Fibroblast of mammary gland (primary cell): ENCODE results near the gene LRRFIP1.
"Not testable (repeated sequence)": the region's sequence is repeated elsewhere in the genome, so short reads cannot be mapped to it uniquely, and the experiment has no call there.

Source experiments
- DNase-seq: peaks from one replicate; pipeline ENCODE4 v3.0.0-alpha.2; 2010; ENCODE audit warnings: low read depth
- H3K4me3 ChIP-seq: 2 replicates; pipeline ENCODE4 v1.5.1; 2011; ENCODE audit warnings: low read depth, mild to moderate bottlenecking, low read length, moderate library complexity; ENCODE audit not compliant: control insufficient read depth
- CTCF ChIP-seq: conservative IDR thresholded peaks from 2 replicates; pipeline ENCODE4 v1.5.1; 2011; ENCODE audit warnings: low read depth, low read length, inconsistent platforms; ENCODE audit not compliant: control insufficient read depth, insufficient read depth

The LRRFIP1 gene

GRCh38 chr2:237665713-237666143, 38.3 kb downstream of the LRRFIP1 start:
- no peak for TF ChIP-seq CTCF
- no peak overlapping the region for H3K4me3 ChIP-seq
- DNase-seq, result no peak

- TF ChIP-seq CTCF, result no peak
- H3K4me3 ChIP-seq, result no peak overlapping the region
- DNase-seq, result no peak
Observed at GRCh38 chr2:237666606-237667005, 39.2 kb downstream of the LRRFIP1 start.

- not testable (repeated sequence) for DNase-seq, H3K4me3 ChIP-seq
Observed at GRCh38 chr2:237667050-237667576, 39.7 kb downstream of the LRRFIP1 start.

GRCh38 chr2:237667893-237668292, 40.5 kb downstream of the LRRFIP1 start:
- no peak for DNase-seq
- H3K4me3 ChIP-seq, result no peak overlapping the region
- TF ChIP-seq CTCF, result no peak

DNA sequence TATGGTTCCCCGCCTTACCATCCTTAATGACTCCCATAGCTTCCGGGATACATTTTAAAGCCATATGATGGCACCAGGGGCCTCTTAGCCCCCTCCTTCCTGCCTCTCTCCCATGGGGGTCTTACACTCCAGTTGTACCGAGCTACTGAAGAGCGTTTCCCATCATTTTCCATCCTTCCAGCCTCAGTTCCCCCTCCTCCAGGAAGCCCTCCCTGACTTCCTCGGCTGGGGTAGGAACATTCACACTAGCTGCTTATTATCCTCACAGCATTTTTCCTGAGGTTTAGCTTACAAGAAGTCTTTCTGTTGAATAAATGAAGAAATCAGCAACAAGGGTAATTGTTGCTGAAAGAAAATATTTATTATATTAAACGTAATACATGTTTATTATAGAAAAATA, 41.1 kb downstream of the LRRFIP1 start:
- no peak for DNase-seq
- TF ChIP-seq CTCF, result no peak
- no peak overlapping the region for H3K4me3 ChIP-seq

GRCh38 chr2:237669283-237669627, 41.9 kb downstream of the LRRFIP1 start:
- H3K4me3 ChIP-seq, result no peak overlapping the region
- no peak for DNase-seq
- no peak for TF ChIP-seq CTCF

DNA sequence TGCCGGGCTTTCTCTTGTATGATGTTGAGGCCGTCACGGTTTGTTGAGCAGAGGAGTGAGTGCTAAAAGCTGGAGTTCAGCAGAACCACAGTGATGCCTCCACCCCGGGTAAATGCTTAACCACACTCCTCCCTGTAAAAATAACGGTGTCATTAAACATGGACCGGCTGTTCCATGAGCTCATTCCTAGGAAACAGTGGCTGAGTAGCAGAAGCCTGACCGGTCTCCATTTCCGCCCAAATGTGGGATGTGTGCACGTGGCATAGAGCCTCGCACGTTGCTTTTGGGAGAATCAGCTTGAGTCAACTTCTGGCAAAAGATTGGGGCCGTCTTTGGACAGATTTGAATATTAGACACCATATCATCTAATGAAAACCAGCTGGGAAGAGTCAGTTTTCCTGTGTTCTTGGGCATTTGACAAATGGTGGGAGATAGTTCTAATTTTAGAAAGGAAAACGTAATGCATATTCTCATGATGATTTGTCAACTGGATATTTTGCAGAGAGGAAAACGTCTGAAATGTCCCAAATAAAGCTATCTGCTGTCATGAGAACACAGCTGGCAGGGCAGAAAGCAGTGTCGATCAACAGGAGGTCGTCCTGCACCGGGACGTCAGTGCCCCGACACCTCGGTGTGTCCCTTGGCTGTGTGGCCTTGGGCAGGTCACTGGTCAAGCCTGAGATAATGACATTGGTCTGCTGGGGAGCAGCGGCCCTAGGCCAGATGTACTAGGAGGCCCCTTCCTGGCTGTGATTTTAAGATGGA, 42.4 kb downstream of the LRRFIP1 start:
- peak; percentile 100 for DNase-seq
- no peak for TF ChIP-seq CTCF
- no peak overlapping the region for H3K4me3 ChIP-seq
